Peyer's patch (tissue), 4 donors: ENCODE results near the gene CFAP119.

Experiments used
- POLR2A ChIP-seq, 2 donors: fragments of 450-650 bp; IDR thresholded peaks; one replicate each; pipeline ENCODE4 v1.5.1; 2017; ENCODE audit warnings: antibody characterized with exemption in 2 of 2, mild to moderate bottlenecking in 2 of 2, moderate library complexity in 2 of 2
- TF ChIP-seq, protein P1 (sequence below), 6 experiments: fragments of 450-650 bp in 4 of 6; fragments of 200-600 bp in 2 of 6; sonication (generic) in 1 of 6; IDR thresholded peaks; one replicate each; pipeline ENCODE4 v1.5.1; 2017 to 2019; ENCODE audit warnings: antibody characterized with exemption in 6 of 6, mild to moderate bottlenecking in 3 of 6, moderate library complexity in 1 of 6

DNA sequence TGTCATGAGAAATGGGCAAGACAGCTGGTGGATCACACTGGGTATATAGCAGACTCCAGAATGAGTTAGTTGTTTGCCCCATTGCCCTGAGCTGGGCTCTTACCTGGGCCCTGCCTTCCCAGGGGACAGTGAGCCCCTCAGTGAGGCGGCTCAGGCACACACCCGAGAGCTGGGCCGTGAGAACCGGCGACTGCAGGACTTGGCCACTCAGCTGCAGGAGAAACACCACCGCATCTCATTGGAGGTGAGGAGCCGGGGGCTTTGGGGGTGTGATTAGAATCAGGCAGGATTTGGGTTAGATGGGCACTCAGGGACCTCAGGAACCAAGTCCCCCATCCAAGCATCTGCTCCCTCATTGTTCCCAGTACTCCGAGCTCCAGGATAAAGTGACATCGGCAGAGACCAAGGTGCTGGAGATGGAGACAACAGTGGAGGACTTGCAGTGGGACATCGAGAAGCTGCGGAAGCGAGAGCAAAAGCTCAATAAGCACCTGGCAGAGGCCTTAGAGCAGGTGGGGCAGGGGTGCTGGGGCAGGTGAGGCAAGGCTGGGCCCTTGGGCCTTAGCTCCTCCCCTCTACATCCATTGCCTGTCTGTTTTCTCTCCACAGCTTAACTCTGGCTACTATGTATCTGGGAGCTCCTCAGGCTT, 3.1 kb upstream of the CFAP119 start:
- TF ChIP-seq, protein P1, sequence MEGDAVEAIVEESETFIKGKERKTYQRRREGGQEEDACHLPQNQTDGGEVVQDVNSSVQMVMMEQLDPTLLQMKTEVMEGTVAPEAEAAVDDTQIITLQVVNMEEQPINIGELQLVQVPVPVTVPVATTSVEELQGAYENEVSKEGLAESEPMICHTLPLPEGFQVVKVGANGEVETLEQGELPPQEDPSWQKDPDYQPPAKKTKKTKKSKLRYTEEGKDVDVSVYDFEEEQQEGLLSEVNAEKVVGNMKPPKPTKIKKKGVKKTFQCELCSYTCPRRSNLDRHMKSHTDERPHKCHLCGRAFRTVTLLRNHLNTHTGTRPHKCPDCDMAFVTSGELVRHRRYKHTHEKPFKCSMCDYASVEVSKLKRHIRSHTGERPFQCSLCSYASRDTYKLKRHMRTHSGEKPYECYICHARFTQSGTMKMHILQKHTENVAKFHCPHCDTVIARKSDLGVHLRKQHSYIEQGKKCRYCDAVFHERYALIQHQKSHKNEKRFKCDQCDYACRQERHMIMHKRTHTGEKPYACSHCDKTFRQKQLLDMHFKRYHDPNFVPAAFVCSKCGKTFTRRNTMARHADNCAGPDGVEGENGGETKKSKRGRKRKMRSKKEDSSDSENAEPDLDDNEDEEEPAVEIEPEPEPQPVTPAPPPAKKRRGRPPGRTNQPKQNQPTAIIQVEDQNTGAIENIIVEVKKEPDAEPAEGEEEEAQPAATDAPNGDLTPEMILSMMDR (IDR thresholded peaks at IDR 0.05), result no peak
- no peak for TF ChIP-seq POLR2A (IDR thresholded peaks at IDR 0.05)
